GM23338 (cell line): ENCODE measurements around the gene GOLGA6C. TPM values are rescaled to one million over a fixed set of nuclear protein-coding genes. Genes with fewer than 3 reads are reported as not detected.

ENCODE experiments used
- polyA plus RNA-seq: library from polyadenylated mRNA; unstranded; fragments of >200 nt; fragmentation: Nextera tagmentation; extraction: Ambion mirVana; gene quantifications from 2 replicates; pipeline ENCODE4 v1.2.1, GENCODE V29; 2016
- small RNA-seq: library from RNA; depleted of rRNA; stranded (forward); fragments of <200 nt; gene quantifications from one replicate; pipeline ENCODE3, GENCODE V24; 2014; ENCODE audit warnings: low replicate concordance
- total RNA-seq: library from RNA; depleted of rRNA; stranded (reverse); fragments of >200 nt; shearing (Covaris generic); gene quantifications from 2 replicates; pipeline ENCODE4 v1.2.3, GENCODE V29; 2014; rRNA removed

GOLGA6C gene
- total and polyA plus RNA-seq, 2 experiments from 2014 or later, result 0.34 to 1.3 TPM

Small RNAs within 50 kb of the gene (small RNA-seq; reads per million reads assigned to genes)
- not detected for gene AC068338.1
- not detected for gene RN7SL327P
- not detected for gene RN7SL489P

Other genes starting within 250 kb of the GOLGA6C start
- gene PPCDC, start 234.7 kb upstream of the GOLGA6C start, total RNA-seq, result 40.2 and 42.8 TPM in 2 replicates
- gene PPCDC, start 234.7 kb upstream of the GOLGA6C start, polyA plus RNA-seq, result 17.8 and 22.1 TPM in 2 replicates
- gene C15orf39, start 56.5 kb upstream of the GOLGA6C start, total RNA-seq, result 48.5 and 54.1 TPM in 2 replicates
- gene C15orf39, start 56.5 kb upstream of the GOLGA6C start, polyA plus RNA-seq, result 13.4 and 13.9 TPM in 2 replicates
- gene GOLGA6D, start 24.5 kb downstream of the GOLGA6C start, total RNA-seq, result 1.0 and 2.1 TPM in 2 replicates
- gene GOLGA6D, start 24.5 kb downstream of the GOLGA6C start, polyA plus RNA-seq, result 0.71 and 0.99 TPM in 2 replicates
- gene COMMD4, start 77.7 kb downstream of the GOLGA6C start, total RNA-seq, result 131 and 166 TPM in 2 replicates
- gene COMMD4, start 77.7 kb downstream of the GOLGA6C start, polyA plus RNA-seq, result 128 and 131 TPM in 2 replicates
- 9.7 and 17.0 TPM in 2 replicates for gene NEIL1, start 88.7 kb downstream of the GOLGA6C start, total RNA-seq
- 6.2 and 11.7 TPM in 2 replicates for gene NEIL1, start 88.7 kb downstream of the GOLGA6C start, polyA plus RNA-seq
- gene MAN2C1, start 110.3 kb downstream of the GOLGA6C start, total RNA-seq, result 129 and 131 TPM in 2 replicates
- 31.4 and 42.3 TPM in 2 replicates for gene MAN2C1, start 110.3 kb downstream of the GOLGA6C start, polyA plus RNA-seq
- 68.4 and 73.0 TPM in 2 replicates for gene SIN3A, start 193.4 kb downstream of the GOLGA6C start, total RNA-seq
- 22.6 and 24.3 TPM in 2 replicates for gene SIN3A, start 193.4 kb downstream of the GOLGA6C start, polyA plus RNA-seq